Choroid plexus epithelial cell (primary cell): ENCODE results near the gene ZC2HC1C.

Source experiments
- DNase-seq: peaks from one replicate; pipeline ENCODE4 v3.0.0-alpha.2; 2010; ENCODE audit warnings: low read depth
- H3K4me3 ChIP-seq: 2 replicates; pipeline ENCODE4 v1.5.1; 2011; ENCODE audit warnings: low read depth, mild to moderate bottlenecking, control low read depth, low read length, moderate library complexity
- CTCF ChIP-seq: conservative IDR thresholded peaks from 2 replicates; pipeline ENCODE4 v1.5.1; 2011; ENCODE audit warnings: low read depth, mild to moderate bottlenecking, control low read depth, inconsistent platforms, low read length, moderate library complexity

ZC2HC1C gene

GRCh38 chr14:75077794-75078193 lies 8.4 kb downstream of the ZC2HC1C start:
- no peak overlapping the region for H3K4me3 ChIP-seq
- no peak for TF ChIP-seq CTCF
- DNase-seq = no peak

- DNase-seq = no peak
- TF ChIP-seq CTCF = no peak
- H3K4me3 ChIP-seq = no peak overlapping the region
Observed at GRCh38 chr14:75079521-75079920, 10.1 kb downstream of the ZC2HC1C start.

- no peak overlapping the region for H3K4me3 ChIP-seq
- TF ChIP-seq CTCF = no peak
- DNase-seq = no peak
Observed at GRCh38 chr14:75081660-75082229, 12.3 kb downstream of the ZC2HC1C start.

- DNase-seq = no peak
- TF ChIP-seq CTCF = no peak
Observed at GRCh38 chr14:75083271-75083670, 13.8 kb downstream of the ZC2HC1C start.

GRCh38 chr14:75084513-75084912 lies 15.1 kb downstream of the ZC2HC1C start:
- no peak overlapping the region for H3K4me3 ChIP-seq
- peak; percentile 4 for TF ChIP-seq CTCF
- DNase-seq = no peak

More at GRCh38 chr14:75083271-75083670, 13.8 kb downstream of the ZC2HC1C start:
- no peak overlapping the region for H3K4me3 ChIP-seq

GRCh38 chr14:75088153-75088552 lies 18.7 kb downstream of the ZC2HC1C start:
- no peak for TF ChIP-seq CTCF
- no peak overlapping the region for H3K4me3 ChIP-seq
- no peak for DNase-seq
